K562 (cell line): ENCODE data around the gene SLC38A8. TPM values are rescaled to one million over a fixed set of nuclear protein-coding genes. Genes with fewer than 3 reads are reported as not detected.

Experiments
- ADNP ChIP-seq: fragments of 200-800 bp; sonication (Bioruptor generic); IDR thresholded peaks from 2 replicates; pipeline ENCODE4 v1.6.1; 2016; ENCODE audit warnings: missing genetic modification characterization, missing compliant biosample characterization
- E2F6 ChIP-seq, 2 experiments: IDR thresholded peaks; 2 replicates each; pipeline ENCODE4 v1.6.1; 2011; ENCODE audit warnings: borderline replicate concordance in 1 of 2, control low read depth in 1 of 2, low read depth in 1 of 2, low read length in 1 of 2, mild to moderate bottlenecking in 1 of 2, mixed read lengths in 1 of 2, moderate library complexity in 1 of 2; ENCODE audit not compliant: insufficient read depth in 1 of 2, insufficient read length in 1 of 2, poor library complexity in 1 of 2, severe bottlenecking in 1 of 2; ENCODE audit errors: extremely low read depth in 1 of 2
- ELK3 ChIP-seq: fragments of 450-650 bp; formaldehyde crosslinking; IDR thresholded peaks from 2 replicates; pipeline ENCODE4 v1.4.0; 2020; ENCODE audit warnings: mild to moderate bottlenecking
- NR2C1 ChIP-seq, 2 experiments: fragments of 450-650 bp; IDR thresholded peaks; 2 replicates each; pipeline ENCODE4 v1.6.1; 2017; ENCODE audit warnings: mild to moderate bottlenecking in 2 of 2, antibody characterized with exemption in 1 of 2, inconsistent platforms in 1 of 2, missing compliant biosample characterization in 1 of 2, missing genetic modification characterization in 1 of 2
- SIN3B ChIP-seq: fragments of 450-650 bp; IDR thresholded peaks from 2 replicates; pipeline ENCODE4 v1.6.1; 2017; ENCODE audit warnings: low read depth, mild to moderate bottlenecking, moderate library complexity
- ZBTB2 ChIP-seq: fragments of 450-650 bp; IDR thresholded peaks from 2 replicates; pipeline ENCODE4 v1.6.1; 2016; ENCODE audit warnings: antibody characterized with exemption
- ZBTB34 ChIP-seq: fragments of 250-450 bp; sonication (Bioruptor Pico); IDR thresholded peaks from 2 replicates; pipeline ENCODE4 v1.8.0; 2021; ENCODE audit warnings: mild to moderate bottlenecking, moderate library complexity
- ZBTB7A ChIP-seq: IDR thresholded peaks from 2 replicates; pipeline ENCODE4 v1.6.1; 2011; ENCODE audit warnings: low read depth, mild to moderate bottlenecking, low read length, moderate library complexity, borderline replicate concordance; ENCODE audit not compliant: control insufficient read depth
- ZFP91 ChIP-seq: sonication (generic); formaldehyde crosslinking; IDR thresholded peaks from 2 replicates; pipeline ENCODE4 v1.8.0; 2022; ENCODE audit warnings: mild to moderate bottlenecking, missing genetic modification reagents
- polyA plus RNA-seq, 8 experiments: library from polyadenylated mRNA; depleted of rRNA in 4 of 8; stranded (reverse) in 5 of 8; unstranded in 3 of 8; fragments of >200 nt; fragmentation: Nextera tagmentation in 2 of 8; fragmentation: Illumina TruSeq in 1 of 8; extraction: Ambion mirVana in 2 of 8; extraction: Trizol in 1 of 8; gene quantifications; 2 replicates each; pipeline versions ENCODE4 v1.2.1 to v1.2.3, GENCODE V29; 2011 to 2014; ENCODE audit warnings: inconsistent platforms in 1 of 8, missing spikeins in 1 of 8
- total RNA-seq, 7 experiments: library from RNA; depleted of rRNA in 6 of 7; stranded (reverse); fragments of >200 nt in 6 of 7; fragmentation: Illumina TruSeq in 2 of 7; extraction: Trizol in 2 of 7; gene quantifications; 2 replicates each; pipeline versions ENCODE4 v1.2.1 to v1.2.3, GENCODE V29; 2011 to 2021; ENCODE audit warnings: low replicate concordance in 1 of 7

SLC38A8 gene
- total and polyA plus RNA-seq, 9 of the 15 experiments (the other 6 are each of a cell fraction or from before 2014, with no cell fraction given) = 0.28 TPM; not detected in 8

- TF ChIP-seq ZBTB7A (peak; percentile 71; the same call in 1 of the 2 replicates), ZFP91 (CRISPR knock-in tag) (no peak), NR2C1 (IDR thresholded peaks at IDR 0.05) (no peak), NR2C1 (tag; IDR thresholded peaks at IDR 0.05) (no peak), E2F6 (IDR thresholded peaks at IDR 0.05; ENCODE audit: borderline replicate concordance in 1 of 2, extremely low read depth in 1 of 2, insufficient read depth in 1 of 2, insufficient read length in 1 of 2, low read depth in 1 of 2, low read length in 1 of 2, poor library complexity in 1 of 2, severe bottlenecking in 1 of 2) (peak in 1 of 2 experiments; percentile 12), ZBTB2 (no peak), ELK3 (CRISPR knock-in tag) (no peak), ZBTB34 (CRISPR knock-in tag) (no peak), SIN3B (no peak), ADNP (tag) (no peak)
Measured at GRCh38 chr16:83968306-83968851, 74.2 kb downstream of the SLC38A8 start (continued).
